Esophagus squamous epithelium (tissue), 5 donors: ENCODE results near the gene MYO18A. TPM values are rescaled to one million over a fixed set of nuclear protein-coding genes. Genes with fewer than 3 reads are reported as not detected.

Source experiments
- DNase-seq: peaks from one replicate; lab custom pipeline; 2025; lab: John Stamatoyannopoulos, UW
- H3K27ac ChIP-seq, 4 donors: fragments of 200-600 bp; sonication (generic); one replicate each; pipeline ENCODE4 v1.5.1; 2016 to 2019; ENCODE audit warnings: mild to moderate bottlenecking in 1 of 4
- H3K27me3 ChIP-seq, 4 donors: fragments of 200-600 bp; sonication (generic); 1 replicate in 3 of 4; 2 replicates in 1 of 4; pipeline versions ENCODE4 v1.5.1 to v1.6.0; 2017 to 2021; ENCODE audit warnings: antibody characterized with exemption in 1 of 4
- H3K36me3 ChIP-seq, 3 donors: fragments of 200-600 bp; sonication (generic); one replicate each; pipeline ENCODE4 v1.5.1; 2016 to 2019
- H3K4me1 ChIP-seq, 3 donors: fragments of 200-600 bp; sonication (generic); one replicate each; pipeline ENCODE4 v1.5.1; 2017 to 2019
- H3K4me3 ChIP-seq, 4 donors: fragments of 200-600 bp; sonication (generic); 1 replicate in 3 of 4; 2 replicates in 1 of 4; pipeline ENCODE4 v1.5.1; 2016 to 2019; ENCODE audit warnings: mild to moderate bottlenecking in 2 of 4, moderate library complexity in 1 of 4
- H3K9me3 ChIP-seq, 3 donors: fragments of 200-600 bp; sonication (generic); one replicate each; pipeline ENCODE4 v1.5.1; 2016 to 2019
- CTCF ChIP-seq, 6 experiments: fragments of 450-650 bp in 4 of 6; fragments of 200-600 bp in 2 of 6; sonication (generic) in 2 of 6; IDR thresholded peaks; one replicate each; pipeline ENCODE4 v1.5.1; 2016 to 2019; ENCODE audit warnings: antibody characterized with exemption in 6 of 6, mild to moderate bottlenecking in 4 of 6, moderate library complexity in 4 of 6
- POLR2A ChIP-seq, 4 donors: fragments of 450-650 bp; IDR thresholded peaks; one replicate each; pipeline ENCODE4 v1.6.1; 2017; ENCODE audit warnings: antibody characterized with exemption in 4 of 4, mild to moderate bottlenecking in 4 of 4, moderate library complexity in 3 of 4
- WGBS, 2 donors: methylation state at CpG; one replicate each; pipeline ENCODE4 v1.1.5; 2018; 5-methylcytosine and 5-hydroxymethylcytosine counted together
- intact Hi-C: fragments of 100-400 bp; cut with DNase I; formaldehyde crosslinking; loops from one replicate; pipeline ENCODE4 v1.15.0; 2022
- total RNA-seq, 4 donors: library from RNA; depleted of rRNA; stranded (reverse); fragments of >200 nt; gene quantifications; one replicate each; pipeline ENCODE4 v1.1.0, GENCODE V29; 2016
- donor health status: DM: yes; HTN: yes; CAD: no.

Gene MYO18A
- total RNA-seq, 4 donors from 2014 or later: 44.0 to 74.9 (median 68.5) TPM

- H3K4me1 ChIP-seq: peaks cover 0 to 22% (median 10%) of the 10 kb centered on the region in 3 donors
- no peaks in the 10 kb centered on the region for H3K27me3 ChIP-seq
- no peak for DNase-seq
- peaks cover 45 to 97% (median 61%) of the 10 kb centered on the region in 3 donors for H3K36me3 ChIP-seq
- H3K27ac ChIP-seq: no peak overlapping the region
- intact Hi-C loops: loop anchor here (5.0 kb wide), 1 partner anchor 143 kb away; no protein-coding TSS in a partner anchor
- TF ChIP-seq POLR2A (IDR thresholded peaks at IDR 0.05): no peak
- no peak for TF ChIP-seq CTCF (IDR thresholded peaks at IDR 0.05)
- no peaks in the 10 kb centered on the region for H3K9me3 ChIP-seq
- 92 to 94% methylated on average over 4 of the region's 16 CpGs for WGBS, 2 donors
- H3K4me3 ChIP-seq: no peak overlapping the region
Measured at GRCh38 chr17:29110372-29110757, 69.8 kb downstream of the MYO18A start.

- peaks cover 0 to 22% (median 10%) of the 10 kb centered on the region in 3 donors for H3K4me1 ChIP-seq
- H3K9me3 ChIP-seq: no peaks in the 10 kb centered on the region
- WGBS, 2 donors: 86% methylated on average over 11 to 23 of the region's 32 CpGs
- no peak overlapping the region for H3K27ac ChIP-seq
- intact Hi-C loops: loop anchor here (5.0 kb wide), 1 partner anchor 142 kb away; no protein-coding TSS in a partner anchor
- no peak for DNase-seq
- peaks cover 45 to 97% (median 58%) of the 10 kb centered on the region in 3 donors for H3K36me3 ChIP-seq
- no peak overlapping the region for H3K4me3 ChIP-seq
- TF ChIP-seq POLR2A (IDR thresholded peaks at IDR 0.05): no peak
- TF ChIP-seq CTCF (IDR thresholded peaks at IDR 0.05): no peak
- H3K27me3 ChIP-seq: no peaks in the 10 kb centered on the region
Measured at GRCh38 chr17:29109477-29110371, 70.5 kb downstream of the MYO18A start.

GRCh38 chr17:29108823-29109476 lies 71.2 kb downstream of the MYO18A start:
- TF ChIP-seq POLR2A (IDR thresholded peaks at IDR 0.05) (no peak), CTCF (IDR thresholded peaks at IDR 0.05) (no peak)
- H3K27me3 ChIP-seq: no peaks in the 10 kb centered on the region
- intact Hi-C loops: no loop called here
- 89% methylated on average over 10 of the region's 10 CpGs for WGBS, 2 donors
- no peak for DNase-seq
- H3K4me1 ChIP-seq: peaks cover 0 to 22% (median 10%) of the 10 kb centered on the region in 3 donors
- no peak overlapping the region for H3K4me3 ChIP-seq
- H3K27ac ChIP-seq: no peak overlapping the region
- H3K36me3 ChIP-seq: peaks cover 47 to 97% (median 50%) of the 10 kb centered on the region in 3 donors
- H3K9me3 ChIP-seq: no peaks in the 10 kb centered on the region

- H3K27me3 ChIP-seq: no peaks in the 10 kb centered on the region
- TF ChIP-seq POLR2A (IDR thresholded peaks at IDR 0.05) (no peak), CTCF (IDR thresholded peaks at IDR 0.05) (no peak)
- DNase-seq: no peak
- no peak overlapping the region for H3K27ac ChIP-seq
- no peak overlapping the region for H3K4me3 ChIP-seq
- WGBS, 2 donors: 77 to 79% methylated on average over 8 to 10 of the region's 11 CpGs
- peaks cover 0 to 25% (median 10%) of the 10 kb centered on the region in 3 donors for H3K4me1 ChIP-seq
- H3K36me3 ChIP-seq: peaks cover 49 to 97% (median 50%) of the 10 kb centered on the region in 3 donors
- H3K9me3 ChIP-seq: no peaks in the 10 kb centered on the region
- intact Hi-C loops: no loop called here
Measured at GRCh38 chr17:29107933-29108822, 72.0 kb downstream of the MYO18A start.
